Prostate gland (tissue), 2 donors: ENCODE data around the gene ANKS1B. TPM values are rescaled to one million over a fixed set of nuclear protein-coding genes. Genes with fewer than 3 reads are reported as not detected.

Experiments used
- DNase-seq: peaks from one replicate; pipeline ENCODE4 v3.0.0-alpha.2; 2019; ENCODE audit warnings: low spot score
- H3K27ac ChIP-seq, 2 donors: fragments of 200-600 bp; sonication (generic); 2 replicates each; pipeline ENCODE4 v1.5.1; 2017 to 2019
- H3K27me3 ChIP-seq: fragments of 200-600 bp; sonication (generic); replicated peaks from 2 replicates; pipeline ENCODE4 v1.5.1; 2019; ENCODE audit not compliant: insufficient read depth
- H3K36me3 ChIP-seq, 2 donors: fragments of 200-600 bp; sonication (generic); 1 replicate in 1 of 2; 2 replicates in 1 of 2; pipeline versions ENCODE4 v1.5.1 to v1.8.1; 2017 to 2019
- H3K4me1 ChIP-seq: fragments of 200-600 bp; sonication (generic); replicated peaks from 2 replicates; pipeline ENCODE4 v1.5.1; 2019
- H3K4me3 ChIP-seq, 2 donors: fragments of 200-600 bp; sonication (generic); 2 replicates each; pipeline ENCODE4 v1.5.1; 2017 to 2019
- H3K9me3 ChIP-seq: fragments of 200-600 bp; sonication (generic); 2 replicates; pipeline ENCODE4 v1.5.1; 2017
- CTCF ChIP-seq, 4 experiments: fragments of 200-600 bp in 2 of 4; fragments of 450-650 bp in 2 of 4; sonication (generic) in 2 of 4; IDR thresholded peaks; 1 replicate in 3 of 4; 2 replicates in 1 of 4; pipeline ENCODE4 v1.5.1; 2016 to 2019; ENCODE audit warnings: antibody characterized with exemption in 4 of 4, mild to moderate bottlenecking in 2 of 4, moderate library complexity in 2 of 4
- POLR2A ChIP-seq: fragments of 450-650 bp; IDR thresholded peaks from one replicate; pipeline ENCODE4 v1.6.1; 2016; ENCODE audit warnings: antibody characterized with exemption, mild to moderate bottlenecking
- POLR2AphosphoS5 ChIP-seq: sonication (generic); formaldehyde crosslinking; IDR thresholded peaks from one replicate; pipeline ENCODE4 v1.6.1; 2017; ENCODE audit warnings: antibody characterized with exemption
- WGBS: methylation state at CpG from one replicate; pipeline ENCODE4 v1.1.5; 2018; 5-methylcytosine and 5-hydroxymethylcytosine counted together
- intact Hi-C: fragments of 100-400 bp; cut with DNase I; formaldehyde crosslinking; loops from one replicate; pipeline ENCODE4 v1.14.2; 2022
- total RNA-seq, 2 donors: library from RNA; depleted of rRNA; stranded (reverse); fragments of >200 nt; gene quantifications; one replicate each; pipeline ENCODE4 v1.1.0, GENCODE V29; 2016

The ANKS1B gene
- total RNA-seq, 2 donors from 2014 or later = 13.0 to 17.4 TPM

DNA sequence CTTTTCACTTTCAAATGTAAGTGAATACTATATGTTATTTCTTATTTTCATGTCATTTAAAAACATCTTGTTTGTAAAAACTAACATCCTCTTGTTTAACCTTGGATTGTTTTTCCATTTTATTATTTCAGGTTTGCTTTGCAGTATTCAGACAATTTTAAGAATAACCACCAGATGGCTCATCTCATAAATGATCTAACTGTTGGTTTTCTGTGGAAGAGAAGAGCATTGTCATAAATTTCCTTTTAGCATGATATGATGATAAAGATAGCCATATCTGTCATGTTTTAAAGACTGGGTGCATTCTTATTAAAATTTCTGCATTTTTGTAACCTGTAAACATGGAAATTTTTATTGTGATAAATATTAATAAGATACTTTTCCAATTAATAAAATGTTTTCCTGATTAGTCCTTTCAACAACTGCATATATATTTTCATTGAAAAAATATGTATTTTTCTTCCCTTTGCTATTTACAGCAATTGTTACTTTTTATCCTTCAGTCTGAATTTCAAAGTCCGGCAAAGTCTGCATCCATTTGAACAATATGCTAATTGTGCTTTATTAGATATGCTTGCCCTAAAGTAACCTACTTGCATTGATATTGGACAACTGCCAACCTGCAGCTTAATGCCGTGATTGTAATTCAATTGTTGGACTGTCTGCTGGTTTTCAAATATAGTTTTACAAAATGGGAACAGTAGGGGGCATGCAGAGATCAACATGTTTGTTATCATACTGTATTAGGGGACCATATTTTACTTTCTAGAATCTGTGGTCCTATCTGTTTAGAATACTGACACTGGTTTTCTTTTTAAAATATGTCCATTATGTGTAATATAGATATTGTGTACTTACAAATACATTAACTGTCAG lies 173.8 kb downstream of the ANKS1B start:
- Histone ChIP-seq H3K27me3 (no peaks in the 10 kb centered on the region), H3K27ac (no peak overlapping the region), H3K36me3 (no peaks in the 10 kb centered on the region), H3K4me3 (no peak overlapping the region), H3K4me1 (no peaks in the 10 kb centered on the region), H3K9me3 (no peaks in the 10 kb centered on the region)
- 15% methylated on average over 2 of the region's 2 CpGs for WGBS
- no peak for DNase-seq
- intact Hi-C loops = loop anchor here (10.0 kb wide), 2 partner anchors 94 to 174 kb away; partner anchors contain the start of gene ANKS1B
- TF ChIP-seq CTCF (IDR thresholded peaks at IDR 0.05) = peak in 3 of 4 experiments; percentile 33 to 51 (median 45)
- TF ChIP-seq POLR2AphosphoS5 = no peak

GRCh38 chr12:99809909-99810308 lies 174.8 kb downstream of the ANKS1B start:
- H3K4me1 ChIP-seq = no peaks in the 10 kb centered on the region
- H3K36me3 ChIP-seq = no peaks in the 10 kb centered on the region
- H3K27me3 ChIP-seq = no peaks in the 10 kb centered on the region
- 68% methylated on average over 8 of the region's 8 CpGs for WGBS
- intact Hi-C loops = loop anchor here (10.0 kb wide), 3 partner anchors 95 to 315 kb away; partner anchors contain the start of gene ANKS1B
- no peak for TF ChIP-seq CTCF (IDR thresholded peaks at IDR 0.05)
- no peak for TF ChIP-seq POLR2A
- TF ChIP-seq POLR2AphosphoS5 = no peak
- no peaks in the 10 kb centered on the region for H3K9me3 ChIP-seq
- H3K27ac ChIP-seq = no peak overlapping the region
- no peak for DNase-seq
- H3K4me3 ChIP-seq = no peak overlapping the region

GRCh38 chr12:99806304-99806703 lies 178.4 kb downstream of the ANKS1B start:
- Histone ChIP-seq H3K4me1 (no peaks in the 10 kb centered on the region), H3K27me3 (no peaks in the 10 kb centered on the region), H3K27ac (no peak overlapping the region), H3K36me3 (no peaks in the 10 kb centered on the region), H3K9me3 (no peaks in the 10 kb centered on the region), H3K4me3 (no peak overlapping the region)
- no peak for DNase-seq
- TF ChIP-seq POLR2A (no peak), CTCF (IDR thresholded peaks at IDR 0.05) (no peak), POLR2AphosphoS5 (no peak)
- 82% methylated on average over 9 of the region's 9 CpGs for WGBS
- intact Hi-C loops = loop anchor here (10.0 kb wide), 1 partner anchor 318 kb away; no protein-coding TSS in a partner anchor

- TF ChIP-seq CTCF (IDR thresholded peaks at IDR 0.05) (no peak), POLR2AphosphoS5 (no peak), POLR2A (no peak)
- no peaks in the 10 kb centered on the region for H3K27me3 ChIP-seq
- no peaks in the 10 kb centered on the region for H3K4me1 ChIP-seq
- no peaks in the 10 kb centered on the region for H3K9me3 ChIP-seq
- no peak for DNase-seq
- H3K4me3 ChIP-seq = no peak overlapping the region
- H3K36me3 ChIP-seq = no peaks in the 10 kb centered on the region
- intact Hi-C loops = loop anchor here (10.0 kb wide), 1 partner anchor 320 kb away; no protein-coding TSS in a partner anchor
- no peak overlapping the region for H3K27ac ChIP-seq
Measured at GRCh38 chr12:99804715-99805114, 180.0 kb downstream of the ANKS1B start.
